ENCODE results near the gene CDH7.

The CDH7 gene

DNA sequence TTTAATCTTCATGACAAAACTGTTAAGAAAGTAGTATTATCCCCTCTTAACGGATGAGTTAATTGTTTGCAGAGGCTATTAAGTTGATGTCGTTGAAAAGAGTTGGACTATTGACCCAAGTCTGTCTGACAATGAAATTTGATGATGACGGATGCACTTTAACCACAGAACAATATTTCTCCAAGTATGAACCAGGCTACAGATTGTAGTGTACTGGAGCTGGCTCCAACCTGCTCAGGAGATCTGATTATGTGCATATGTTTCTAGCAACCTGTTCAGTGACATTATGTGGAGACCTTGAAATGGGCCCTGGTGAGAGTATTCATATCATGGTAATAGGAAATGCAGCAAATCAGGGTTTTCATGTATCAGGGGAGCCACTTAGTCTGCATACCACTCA lies 174.1 kb downstream of the CDH7 start:
- DNase-seq: no peak

- DNase-seq: no peak
These were observed 184.1 kb downstream of the CDH7 start for GRCh38 chr18:65934874-65935273.

GRCh38 chr18:65936678-65937077 lies 185.9 kb downstream of the CDH7 start:
- DNase-seq: no peak

GRCh38 chr18:65937180-65937579 lies 186.4 kb downstream of the CDH7 start:
- DNase-seq: no peak

- DNase-seq: peak; percentile 64
These were observed 188.0 kb downstream of the CDH7 start for GRCh38 chr18:65938592-65939372.
